ENCODE measurements around the gene IQSEC2. TPM values are rescaled to one million over a fixed set of nuclear protein-coding genes. Genes with fewer than 3 reads are reported as not detected.

Gene IQSEC2
- total RNA-seq, 1 donor from 2014 or later, result 38.9 TPM

- DNase-seq (ENCODE audit: low spot score), result no peak
- no peak for TF ChIP-seq CTCF (IDR thresholded peaks at IDR 0.05; ENCODE audit: unreplicated experiment)
- Mint-ChIP-seq H3K27me3 (ENCODE audit: unreplicated experiment) (no peaks in the 10 kb centered on the region), H3K27ac (ENCODE audit: unreplicated experiment) (no peak overlapping the region), H3K36me3 (ENCODE audit: low read depth, unreplicated experiment) (no peaks in the 10 kb centered on the region), H3K9me3 (ENCODE audit: unreplicated experiment) (no peaks in the 10 kb centered on the region), H3K4me3 (ENCODE audit: unreplicated experiment) (no peak overlapping the region), H3K4me1 (ENCODE audit: unreplicated experiment) (no peaks in the 10 kb centered on the region)
Observed at GRCh38 chrX:53305996-53306937, 24.9 kb upstream of the IQSEC2 start.

GRCh38 chrX:53305219-53305995 lies 24.0 kb upstream of the IQSEC2 start:
- no peak for DNase-seq (ENCODE audit: low spot score)
- TF ChIP-seq CTCF (IDR thresholded peaks at IDR 0.05; ENCODE audit: unreplicated experiment), result no peak
- no peak overlapping the region for H3K27ac Mint-ChIP-seq (ENCODE audit: unreplicated experiment)
- H3K27me3 Mint-ChIP-seq (ENCODE audit: unreplicated experiment), result no peaks in the 10 kb centered on the region
- H3K4me3 Mint-ChIP-seq (ENCODE audit: unreplicated experiment), result no peak overlapping the region
- H3K4me1 Mint-ChIP-seq (ENCODE audit: unreplicated experiment), result peaks cover under 1% of the 10 kb centered on the region
- no peaks in the 10 kb centered on the region for H3K36me3 Mint-ChIP-seq (ENCODE audit: low read depth, unreplicated experiment)
- H3K9me3 Mint-ChIP-seq (ENCODE audit: unreplicated experiment), result no peaks in the 10 kb centered on the region

- H3K4me1 Mint-ChIP-seq (ENCODE audit: unreplicated experiment), result peaks cover 18% of the 10 kb centered on the region
- no peaks in the 10 kb centered on the region for H3K9me3 Mint-ChIP-seq (ENCODE audit: unreplicated experiment)
- H3K36me3 Mint-ChIP-seq (ENCODE audit: low read depth, unreplicated experiment), result no peaks in the 10 kb centered on the region
- H3K4me3 Mint-ChIP-seq (ENCODE audit: unreplicated experiment), result no peak overlapping the region
- H3K27ac Mint-ChIP-seq (ENCODE audit: unreplicated experiment), result no peak overlapping the region
- no peak for DNase-seq (ENCODE audit: low spot score)
- H3K27me3 Mint-ChIP-seq (ENCODE audit: unreplicated experiment), result no peaks in the 10 kb centered on the region
- no peak for TF ChIP-seq CTCF (IDR thresholded peaks at IDR 0.05; ENCODE audit: unreplicated experiment)
Observed at GRCh38 chrX:53303195-53303594, 21.8 kb upstream of the IQSEC2 start.

- DNase-seq (ENCODE audit: low spot score), result no peak
- H3K4me3 Mint-ChIP-seq (ENCODE audit: unreplicated experiment), result no peak overlapping the region
- no peaks in the 10 kb centered on the region for H3K36me3 Mint-ChIP-seq (ENCODE audit: low read depth, unreplicated experiment)
- no peak overlapping the region for H3K27ac Mint-ChIP-seq (ENCODE audit: unreplicated experiment)
- H3K27me3 Mint-ChIP-seq (ENCODE audit: unreplicated experiment), result no peaks in the 10 kb centered on the region
- no peaks in the 10 kb centered on the region for H3K9me3 Mint-ChIP-seq (ENCODE audit: unreplicated experiment)
- H3K4me1 Mint-ChIP-seq (ENCODE audit: unreplicated experiment), result peaks cover 21% of the 10 kb centered on the region
- TF ChIP-seq CTCF (IDR thresholded peaks at IDR 0.05; ENCODE audit: unreplicated experiment), result no peak
Observed at GRCh38 chrX:53300157-53300556, 18.8 kb upstream of the IQSEC2 start.
